Measurements from ENCODE around the gene HSPB2. TPM values are rescaled to one million over a fixed set of nuclear protein-coding genes. Genes with fewer than 3 reads are reported as not detected.
"Not testable (repeated sequence)": the region's sequence is repeated elsewhere in the genome, so short reads cannot be mapped to it uniquely, and the experiment has no call there.

HSPB2 gene
- total RNA-seq, 1 donor from 2014 or later: 59.9 TPM

GRCh38 chr11:111911563-111912401 lies 752 bp upstream of the HSPB2 start, which contains the start of gene CRYAB:
Gene CRYAB, minus strand, starts transcription at chr11:111911770. Its CDS starts 46 bp downstream, at chr11:111911724.
- intact Hi-C loops (cut with DNase I): no loop called here
- DNase-seq (ENCODE audit: low spot score): peak; percentile 93

GRCh38 chr11:111913031-111913861 lies 712 bp downstream of the HSPB2 start:
- intact Hi-C loops (cut with DNase I): no loop called here
- DNase-seq (ENCODE audit: low spot score): no peak

- intact Hi-C loops (cut with DNase I): no loop called here
Measured at GRCh38 chr11:111913997-111914396, 1.5 kb downstream of the HSPB2 start.

GRCh38 chr11:111916768-111917167 lies 4.2 kb downstream of the HSPB2 start:
- DNase-seq (ENCODE audit: low spot score): no peak
- intact Hi-C loops (cut with DNase I): no loop called here

More at GRCh38 chr11:111913997-111914396, 1.5 kb downstream of the HSPB2 start:
- peak; percentile 82 for DNase-seq (ENCODE audit: low spot score)

GRCh38 chr11:111917312-111917711 lies 4.8 kb downstream of the HSPB2 start:
- DNase-seq (ENCODE audit: low spot score): no peak
- intact Hi-C loops (cut with DNase I): no loop called here

- intact Hi-C loops (cut with DNase I): no loop called here
Measured at GRCh38 chr11:111917788-111918187, 5.3 kb downstream of the HSPB2 start.

GRCh38 chr11:111918390-111919256 lies 6.1 kb downstream of the HSPB2 start, which contains the start of gene C11orf52:
Gene C11orf52, plus strand, starts transcription at chr11:111918913. Its CDS starts 60 bp downstream, at chr11:111918973.
- intact Hi-C loops (cut with DNase I): no loop called here
- no peak for DNase-seq (ENCODE audit: low spot score)

More at GRCh38 chr11:111917788-111918187, 5.3 kb downstream of the HSPB2 start:
- no peak for DNase-seq (ENCODE audit: low spot score)

GRCh38 chr11:111920908-111921307 lies 8.4 kb downstream of the HSPB2 start:
- intact Hi-C loops (cut with DNase I): no loop called here
- no peak for DNase-seq (ENCODE audit: low spot score)

- intact Hi-C loops (cut with DNase I): no loop called here
Measured at GRCh38 chr11:111921541-111922230, 9.2 kb downstream of the HSPB2 start.

GRCh38 chr11:111922803-111923202 lies 10.3 kb downstream of the HSPB2 start:
- intact Hi-C loops (cut with DNase I): no loop called here
- no peak for DNase-seq (ENCODE audit: low spot score)

More at GRCh38 chr11:111921541-111922230, 9.2 kb downstream of the HSPB2 start:
- no peak for DNase-seq (ENCODE audit: low spot score)

- no peak for DNase-seq (ENCODE audit: low spot score)
- intact Hi-C loops (cut with DNase I): no loop called here
Measured at GRCh38 chr11:111923351-111923788, 10.8 kb downstream of the HSPB2 start.

GRCh38 chr11:111923951-111924350 lies 11.4 kb downstream of the HSPB2 start:
- intact Hi-C loops (cut with DNase I): no loop called here
- no peak for DNase-seq (ENCODE audit: low spot score)

- intact Hi-C loops (cut with DNase I): loop anchor here (5.0 kb wide), 2 partner anchors 49 to 161 kb away; partner anchors contain the start of genes CFAP68, FDXACB1, SDHD and TIMM8B
- no peak for DNase-seq (ENCODE audit: low spot score)
Measured at GRCh38 chr11:111925953-111926352, 13.4 kb downstream of the HSPB2 start.

- intact Hi-C loops (cut with DNase I): loop anchor here (5.0 kb wide), 2 partner anchors 49 to 161 kb away; partner anchors contain the start of genes CFAP68, FDXACB1, SDHD and TIMM8B
- peak; percentile 98 for DNase-seq (ENCODE audit: low spot score)
Measured at GRCh38 chr11:111926505-111927391, 14.2 kb downstream of the HSPB2 start.

GRCh38 chr11:111930472-111930871 lies 17.9 kb downstream of the HSPB2 start:
- intact Hi-C loops (cut with DNase I): no loop called here
- DNase-seq (ENCODE audit: low spot score): no peak

- intact Hi-C loops (cut with DNase I): no loop called here
- DNase-seq (ENCODE audit: low spot score): no peak
Measured at GRCh38 chr11:111932611-111932950, 20.0 kb downstream of the HSPB2 start.

GRCh38 chr11:111933176-111933575 lies 20.6 kb downstream of the HSPB2 start:
- intact Hi-C loops (cut with DNase I); DNase-seq (ENCODE audit: low spot score): not testable (repeated sequence)

GRCh38 chr11:111933872-111934271 lies 21.3 kb downstream of the HSPB2 start:
- intact Hi-C loops (cut with DNase I): no loop called here
- DNase-seq (ENCODE audit: low spot score): no peak
